CD14-positive monocyte (primary cell): ENCODE data around the gene FBXL16. TPM values are rescaled to one million over a fixed set of nuclear protein-coding genes. Genes with fewer than 3 reads are reported as not detected.

ENCODE experiments used
- DNase-seq, 3 donors: peaks; one replicate each; pipeline ENCODE4 v3.0.0-alpha.2; 2011 to 2022
- H2AFZ ChIP-seq: 2 replicates; pipeline ENCODE4 v1.6.0; 2012; ENCODE audit warnings: mild to moderate bottlenecking, low read depth, low read length, inconsistent platforms; ENCODE audit not compliant: insufficient read depth, poor library complexity, severe bottlenecking
- H3K27ac ChIP-seq, 2 donors: 1 replicate in 1 of 2; 2 replicates in 1 of 2; pipeline ENCODE4 v1.5.1; 2012 to 2013; ENCODE audit warnings: low read length in 2 of 2, control low read depth in 1 of 2, inconsistent platforms in 1 of 2, low read depth in 1 of 2, mild to moderate bottlenecking in 1 of 2
- H3K27me3 ChIP-seq, 2 donors: one replicate each; pipeline versions ENCODE4 v1.6.0 to v1.6.1; 2011 to 2013; ENCODE audit warnings: low read length in 2 of 2; ENCODE audit not compliant: control insufficient read depth in 2 of 2, insufficient read depth in 2 of 2
- H3K36me3 ChIP-seq, 2 donors: replicated peaks in 1 of 2; 1 replicate in 1 of 2; 2 replicates in 1 of 2; pipeline versions ENCODE4 v1.5.1 to v1.6.1; 2012 to 2013; ENCODE audit warnings: low read length in 2 of 2, control low read depth in 1 of 2, inconsistent platforms in 1 of 2, mild to moderate bottlenecking in 1 of 2; ENCODE audit not compliant: insufficient read depth in 2 of 2, control insufficient read depth in 1 of 2
- H3K4me1 ChIP-seq, 2 donors: 1 replicate in 1 of 2; 2 replicates in 1 of 2; pipeline versions ENCODE4 v1.5.1 to v1.6.1; 2012 to 2013; ENCODE audit warnings: low read length in 2 of 2, control low read depth in 1 of 2, inconsistent platforms in 1 of 2, mild to moderate bottlenecking in 1 of 2, moderate library complexity in 1 of 2; ENCODE audit not compliant: insufficient read depth in 2 of 2, control insufficient read depth in 1 of 2
- H3K4me2 ChIP-seq: replicated peaks from 2 replicates; pipeline ENCODE3; 2012; ENCODE audit warnings: low read length, moderate library complexity, mild to moderate bottlenecking; ENCODE audit not compliant: poor library complexity, severe bottlenecking; ENCODE audit errors: extremely low read depth
- H3K4me3 ChIP-seq, 3 experiments: fragments of 200-600 bp in 1 of 3; sonication (generic) in 1 of 3; replicated peaks in 1 of 3; 1 replicate in 2 of 3; 2 replicates in 1 of 3; pipeline ENCODE4 v1.5.1; 2011 to 2013; ENCODE audit warnings: low read length in 3 of 3, mild to moderate bottlenecking in 3 of 3, control low read depth in 2 of 3, low read depth in 2 of 3, inconsistent platforms in 1 of 3, moderate library complexity in 1 of 3
- H3K79me2 ChIP-seq: 2 replicates; pipeline ENCODE4 v1.6.0; 2012; ENCODE audit warnings: mild to moderate bottlenecking, control low read depth, inconsistent platforms, low read length, moderate library complexity; ENCODE audit not compliant: insufficient read depth
- H3K9ac ChIP-seq: 2 replicates; pipeline ENCODE4 v1.6.0; 2017; ENCODE audit warnings: low read length, mild to moderate bottlenecking; ENCODE audit not compliant: insufficient read depth, poor library complexity, severe bottlenecking
- H3K9me3 ChIP-seq, 2 donors: replicated peaks in 1 of 2; 1 replicate in 1 of 2; 2 replicates in 1 of 2; pipeline versions ENCODE4 v1.5.1 to v1.6.1; 2012 to 2013; ENCODE audit warnings: low read length in 2 of 2, control low read depth in 1 of 2; ENCODE audit not compliant: control insufficient read depth in 1 of 2, insufficient read depth in 1 of 2
- H4K20me1 ChIP-seq: 2 replicates; pipeline ENCODE4 v1.6.0; 2012; ENCODE audit warnings: mild to moderate bottlenecking, low read length, control low read depth, moderate library complexity; ENCODE audit not compliant: insufficient read depth
- H3K27ac Mint-ChIP-seq, 7 donors: one replicate each; pipeline ENCODE4 v1.8.0; 2020; ENCODE audit warnings: mild to moderate bottlenecking in 7 of 7, mixed read lengths in 7 of 7, moderate library complexity in 6 of 7, inconsistent platforms in 2 of 7
- H3K27me3 Mint-ChIP-seq, 3 donors: one replicate each; pipeline ENCODE4 v1.8.0; 2021 to 2022; ENCODE audit warnings: low read depth in 3 of 3, mild to moderate bottlenecking in 3 of 3, mixed read lengths in 3 of 3, moderate library complexity in 3 of 3, inconsistent platforms in 1 of 3
- H3K36me3 Mint-ChIP-seq, 2 donors: one replicate each; pipeline ENCODE4 v1.8.0; 2020; ENCODE audit warnings: mixed read lengths in 2 of 2, inconsistent platforms in 1 of 2, mild to moderate bottlenecking in 1 of 2
- H3K4me1 Mint-ChIP-seq: one replicate; pipeline ENCODE4 v1.8.0; 2020; ENCODE audit warnings: mild to moderate bottlenecking, mixed read lengths
- H3K4me3 Mint-ChIP-seq, 2 donors: one replicate each; pipeline ENCODE4 v1.8.0; 2020; ENCODE audit warnings: mild to moderate bottlenecking in 2 of 2, mixed read lengths in 2 of 2, moderate library complexity in 1 of 2
- H3K9me3 Mint-ChIP-seq, 7 donors: one replicate each; pipeline ENCODE4 v1.8.0; 2020 to 2022; ENCODE audit warnings: mixed read lengths in 7 of 7, mild to moderate bottlenecking in 6 of 7, moderate library complexity in 6 of 7, inconsistent platforms in 2 of 7
- WGBS: methylation state at CpG from one replicate; pipeline ENCODE4 v1.1.5; 2013; ENCODE audit warnings: missing lambda C conversion rate; ENCODE audit not compliant: insufficient coverage; 5-methylcytosine and 5-hydroxymethylcytosine counted together
- intact Hi-C, 2 donors: fragments of 100-400 bp; cut with micrococcal nuclease; formaldehyde crosslinking; loops; one replicate each; pipeline versions ENCODE4 v1.15.0 to v1.15.1; 2023
- polyA plus RNA-seq, 3 donors: library from polyadenylated mRNA; depleted of rRNA in 1 of 3; unstranded in 2 of 3; stranded (reverse) in 1 of 3; fragments of 300-500 nt in 2 of 3; fragments of >200 nt in 1 of 3; fragmentation: Illumina TruSeq in 2 of 3; gene quantifications; 1 replicate in 2 of 3; 2 replicates in 1 of 3; pipeline ENCODE4 v1.2.3, GENCODE V29; 2012 to 2021
- TF ChIP-seq, protein P1 (sequence below): fragments of 200-600 bp; IDR thresholded peaks from one replicate; pipeline ENCODE4 v1.8.0; 2022; ENCODE audit warnings: antibody characterized with exemption, mild to moderate bottlenecking

Gene FBXL16
- polyA plus RNA-seq, 3 donors, result 0.28 to 1.0 (median 0.49) TPM

GRCh38 chr16:646679-647172 is 58.9 kb downstream of the FBXL16 start:
- peaks cover 0 to 3% (median 0%) of the 10 kb centered on the region in 3 donors for H3K27me3 Mint-ChIP-seq
- peaks cover 5 to 15% of the 10 kb centered on the region in 2 donors for H3K36me3 Mint-ChIP-seq
- peaks cover 0 to 2% (median 0%) of the 10 kb centered on the region in 7 donors for H3K9me3 Mint-ChIP-seq
- WGBS, result 94% methylated on average over 19 of the region's 22 CpGs
- no peak overlapping the region for H3K4me3 ChIP-seq
- H2AFZ ChIP-seq, result no peak overlapping the region
- no peak overlapping the region for H3K4me2 ChIP-seq
- H4K20me1 ChIP-seq, result peaks cover 49% of the 10 kb centered on the region
- H3K9ac ChIP-seq, result no peak overlapping the region
- no peaks in the 10 kb centered on the region for H3K36me3 ChIP-seq
- no peak overlapping the region for H3K4me3 Mint-ChIP-seq
- no peak overlapping the region for H3K27ac ChIP-seq
- H3K4me1 Mint-ChIP-seq, result peaks cover 47% of the 10 kb centered on the region
- peaks cover 24% of the 10 kb centered on the region for H3K79me2 ChIP-seq
- DNase-seq, result no peak
- intact Hi-C loops, result no loop called here
- H3K27ac Mint-ChIP-seq, result no peak overlapping the region
- peaks cover 34 to 61% of the 10 kb centered on the region in 2 donors for H3K4me1 ChIP-seq
- no peaks in the 10 kb centered on the region for H3K27me3 ChIP-seq
- TF ChIP-seq, protein P1, sequence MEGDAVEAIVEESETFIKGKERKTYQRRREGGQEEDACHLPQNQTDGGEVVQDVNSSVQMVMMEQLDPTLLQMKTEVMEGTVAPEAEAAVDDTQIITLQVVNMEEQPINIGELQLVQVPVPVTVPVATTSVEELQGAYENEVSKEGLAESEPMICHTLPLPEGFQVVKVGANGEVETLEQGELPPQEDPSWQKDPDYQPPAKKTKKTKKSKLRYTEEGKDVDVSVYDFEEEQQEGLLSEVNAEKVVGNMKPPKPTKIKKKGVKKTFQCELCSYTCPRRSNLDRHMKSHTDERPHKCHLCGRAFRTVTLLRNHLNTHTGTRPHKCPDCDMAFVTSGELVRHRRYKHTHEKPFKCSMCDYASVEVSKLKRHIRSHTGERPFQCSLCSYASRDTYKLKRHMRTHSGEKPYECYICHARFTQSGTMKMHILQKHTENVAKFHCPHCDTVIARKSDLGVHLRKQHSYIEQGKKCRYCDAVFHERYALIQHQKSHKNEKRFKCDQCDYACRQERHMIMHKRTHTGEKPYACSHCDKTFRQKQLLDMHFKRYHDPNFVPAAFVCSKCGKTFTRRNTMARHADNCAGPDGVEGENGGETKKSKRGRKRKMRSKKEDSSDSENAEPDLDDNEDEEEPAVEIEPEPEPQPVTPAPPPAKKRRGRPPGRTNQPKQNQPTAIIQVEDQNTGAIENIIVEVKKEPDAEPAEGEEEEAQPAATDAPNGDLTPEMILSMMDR, result no peak
- no peaks in the 10 kb centered on the region for H3K9me3 ChIP-seq

- H3K4me1 ChIP-seq, result peaks cover 39 to 68% of the 10 kb centered on the region in 2 donors
- H3K36me3 ChIP-seq, result no peaks in the 10 kb centered on the region
- no peak overlapping the region for H3K4me3 ChIP-seq
- no peak overlapping the region for H3K9ac ChIP-seq
- Mint-ChIP-seq H3K27ac (no peak overlapping the region), H3K4me3 (no peak overlapping the region), H3K36me3 (peaks cover 5 to 15% of the 10 kb centered on the region in 2 donors), H3K4me1 (peaks cover 47% of the 10 kb centered on the region), H3K27me3 (peaks cover 0 to 3% (median 0%) of the 10 kb centered on the region in 3 donors), H3K9me3 (peaks cover 0 to 2% (median 0%) of the 10 kb centered on the region in 7 donors)
- TF ChIP-seq, protein P1, result no peak
- H2AFZ ChIP-seq, result no peak overlapping the region
- no peaks in the 10 kb centered on the region for H3K27me3 ChIP-seq
- no peak overlapping the region for H3K4me2 ChIP-seq
- DNase-seq, result no peak
- intact Hi-C loops, result no loop called here
- 92% methylated on average over 26 of the region's 32 CpGs for WGBS
- peaks cover 49% of the 10 kb centered on the region for H4K20me1 ChIP-seq
- peaks cover 28% of the 10 kb centered on the region for H3K79me2 ChIP-seq
- H3K9me3 ChIP-seq, result no peaks in the 10 kb centered on the region
- no peak overlapping the region for H3K27ac ChIP-seq
Measured at GRCh38 chr16:645852-646678, 59.5 kb downstream of the FBXL16 start.
